Activated CD4-positive, alpha-beta T cell treated with anti-CD3 and anti-CD28 coated beads, Interleukin-2, amount 10 ng/mL, durations not matched to agents 7 days and 5 days (primary cell): ENCODE data around the gene TUBA1C. TPM values are rescaled to one million over a fixed set of nuclear protein-coding genes. Genes with fewer than 3 reads are reported as not detected.
A peak's percentile ranks its signal among the peaks of the same experiment; 100 is the strongest.
"Not testable (repeated sequence)": the region's sequence is repeated elsewhere in the genome, so short reads cannot be mapped to it uniquely, and the experiment has no call there.

Source experiments
- CTCF ChIA-PET: fragments of 350-600 bp; sonication (Branson Sonifier 250); formaldehyde crosslinking; loops from one replicate; lab custom pipeline; 2021; ENCODE audit warnings: antibody characterized with exemption; lab: Charles Lee
- POLR2A ChIA-PET: fragments of 350-600 bp; sonication (Branson Sonifier 250); formaldehyde crosslinking; loops from one replicate; lab custom pipeline; 2021; ENCODE audit warnings: antibody characterized with exemption; lab: Charles Lee
- DNase-seq: peaks from one replicate; pipeline ENCODE4 v3.0.0-alpha.2; 2020
- H3K27ac Mint-ChIP-seq: one replicate; pipeline ENCODE4 v1.8.0; 2021; ENCODE audit warnings: mild to moderate bottlenecking, moderate library complexity, mixed read lengths
- H3K27me3 Mint-ChIP-seq: one replicate; pipeline ENCODE4 v1.8.0; 2021; ENCODE audit warnings: mixed read lengths
- H3K36me3 Mint-ChIP-seq: one replicate; pipeline ENCODE4 v1.8.0; 2021; ENCODE audit warnings: low read depth, mixed read lengths
- H3K4me1 Mint-ChIP-seq: one replicate; pipeline ENCODE4 v1.8.0; 2021; ENCODE audit warnings: mixed read lengths
- H3K4me3 Mint-ChIP-seq: one replicate; pipeline ENCODE4 v1.8.0; 2021; ENCODE audit warnings: mild to moderate bottlenecking, moderate library complexity, mixed read lengths
- H3K9me3 Mint-ChIP-seq: one replicate; pipeline ENCODE4 v1.8.0; 2021; ENCODE audit warnings: mixed read lengths
- total RNA-seq, 2 experiments: library from RNA; stranded (reverse); gene quantifications; one replicate each; pipeline ENCODE4 v1.2.3, GENCODE V29; 2021

The TUBA1C gene
- total RNA-seq, 2 experiments from 2014 or later: 246 to 278 TPM

- Mint-ChIP-seq H3K9me3 (no peaks in the 10 kb centered on the region), H3K4me1 (no peaks in the 10 kb centered on the region), H3K27ac (no peak overlapping the region), H3K27me3 (peaks cover 5% of the 10 kb centered on the region), H3K36me3 (peaks cover 20% of the 10 kb centered on the region), H3K4me3 (no peak overlapping the region)
- no peak for DNase-seq
- ChIA-PET CTCF (interaction anchor here (0.9 to 1.8 kb wide), 4 partner anchors 16 to 258 kb away, joined by 3 read pairs; partner anchors contain the start of gene C1QL4), POLR2A (no interaction called here)
These were observed 12.6 kb downstream of the TUBA1C start for GRCh38 chr12:49277466-49277865.

DNA sequence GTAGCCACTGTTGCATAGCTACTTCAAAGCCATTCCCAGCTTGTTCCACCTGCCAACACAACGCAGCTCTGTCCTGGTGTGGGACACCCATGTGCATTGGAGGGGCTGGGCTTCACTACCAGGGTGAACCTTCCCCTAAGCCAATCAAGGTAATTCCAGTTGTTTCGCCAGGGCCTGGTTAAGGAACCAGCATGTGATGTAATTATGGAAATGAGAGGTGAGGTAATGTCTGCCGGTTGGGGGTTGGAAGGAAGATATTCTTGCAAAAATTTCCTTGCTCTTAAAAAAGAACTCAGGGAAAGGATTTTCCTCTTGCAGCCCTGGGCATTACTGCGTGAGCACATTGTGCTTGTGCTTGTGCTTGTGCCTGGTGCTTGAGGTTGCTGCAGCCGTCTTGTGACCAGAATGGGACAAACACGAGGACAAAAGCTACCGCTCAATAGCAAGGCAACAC, 14.9 kb downstream of the TUBA1C start:
- Mint-ChIP-seq H3K36me3 (peaks cover under 1% of the 10 kb centered on the region), H3K27ac (no peak overlapping the region), H3K4me3 (no peak overlapping the region), H3K4me1 (no peaks in the 10 kb centered on the region), H3K27me3 (peaks cover 8% of the 10 kb centered on the region), H3K9me3 (no peaks in the 10 kb centered on the region)
- ChIA-PET CTCF (interaction anchor here (0.8 to 1.1 kb wide), 3 partner anchors 11 to 169 kb away, joined by 3 to 6 read pairs (median 3); partner anchors contain the start of genes DNAJC22 and LMBR1L), POLR2A (no interaction called here)
- DNase-seq: no peak

DNA sequence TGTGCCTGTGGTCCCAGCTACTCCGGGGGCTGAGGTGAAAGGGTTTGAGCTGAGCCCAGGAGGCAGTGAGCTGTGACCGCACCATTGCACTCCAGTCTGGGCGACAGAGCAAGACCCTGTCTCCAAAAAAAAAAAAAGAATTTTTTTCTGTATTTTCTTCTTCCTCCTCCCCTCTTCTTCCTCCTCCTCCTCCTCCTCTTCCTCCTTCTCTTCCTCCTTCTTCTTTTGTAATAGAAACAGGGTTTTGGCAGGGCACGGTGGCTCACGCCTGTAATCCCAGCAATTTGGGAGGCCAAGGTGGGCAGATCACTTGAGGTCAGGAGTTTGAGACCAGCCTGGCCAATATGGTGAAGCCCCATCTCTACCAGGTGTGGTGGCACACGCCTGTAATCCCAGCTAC, 15.7 kb downstream of the TUBA1C start:
- not testable (repeated sequence) for H3K4me3 Mint-ChIP-seq, H3K27ac Mint-ChIP-seq, DNase-seq, H3K4me1 Mint-ChIP-seq, H3K36me3 Mint-ChIP-seq, H3K27me3 Mint-ChIP-seq, H3K9me3 Mint-ChIP-seq
- ChIA-PET POLR2A (interaction anchor here (0.7 kb wide), 1 partner anchor 51 kb away, joined by 4 read pairs; no protein-coding TSS in a partner anchor), CTCF (interaction anchor here (0.8 kb wide), 1 partner anchor 66 kb away, joined by 6 read pairs; the partner anchor contains the start of gene DNAJC22)

DNA sequence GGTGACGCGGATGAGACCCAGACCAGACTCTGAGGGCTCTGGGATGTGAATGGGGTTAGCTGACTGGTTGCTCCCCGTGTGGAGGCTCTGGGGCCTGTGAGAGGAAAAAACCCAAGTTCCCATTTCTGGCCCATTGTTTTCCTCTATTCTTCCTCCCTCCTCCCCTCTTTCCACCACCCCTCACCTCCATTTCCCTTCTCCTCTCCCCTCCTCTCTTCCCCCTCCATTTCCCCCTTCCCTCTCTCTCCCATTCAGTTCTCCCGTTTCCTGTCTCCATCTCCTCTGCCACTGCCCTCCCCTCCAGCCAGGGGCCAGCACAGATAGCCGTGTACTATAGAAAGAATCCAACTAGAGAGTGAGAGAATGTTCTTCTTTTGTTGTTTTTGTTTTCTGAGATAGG, 17.4 kb downstream of the TUBA1C start:
- H3K27me3 Mint-ChIP-seq: peaks cover 18% of the 10 kb centered on the region
- no peaks in the 10 kb centered on the region for H3K9me3 Mint-ChIP-seq
- ChIA-PET POLR2A (no interaction called here), CTCF (interaction anchor here (0.6 to 0.7 kb wide), 2 partner anchors 12 to 49 kb away, joined by 3 to 4 read pairs; no protein-coding TSS in a partner anchor)
- no peaks in the 10 kb centered on the region for H3K36me3 Mint-ChIP-seq
- H3K27ac Mint-ChIP-seq: no peak overlapping the region
- no peak overlapping the region for H3K4me3 Mint-ChIP-seq
- H3K4me1 Mint-ChIP-seq: no peaks in the 10 kb centered on the region
- no peak for DNase-seq

- H3K27me3 Mint-ChIP-seq: peaks cover 23% of the 10 kb centered on the region
- H3K9me3 Mint-ChIP-seq, H3K4me3 Mint-ChIP-seq, H3K4me1 Mint-ChIP-seq, H3K27ac Mint-ChIP-seq, POLR2A ChIA-PET, H3K36me3 Mint-ChIP-seq, DNase-seq: not testable (repeated sequence)
- CTCF ChIA-PET: interaction anchor here (0.6 kb wide), 1 partner anchor 13 kb away, joined by 4 read pairs; no protein-coding TSS in a partner anchor
These were observed 18.0 kb downstream of the TUBA1C start for GRCh38 chr12:49282740-49283375.

DNA sequence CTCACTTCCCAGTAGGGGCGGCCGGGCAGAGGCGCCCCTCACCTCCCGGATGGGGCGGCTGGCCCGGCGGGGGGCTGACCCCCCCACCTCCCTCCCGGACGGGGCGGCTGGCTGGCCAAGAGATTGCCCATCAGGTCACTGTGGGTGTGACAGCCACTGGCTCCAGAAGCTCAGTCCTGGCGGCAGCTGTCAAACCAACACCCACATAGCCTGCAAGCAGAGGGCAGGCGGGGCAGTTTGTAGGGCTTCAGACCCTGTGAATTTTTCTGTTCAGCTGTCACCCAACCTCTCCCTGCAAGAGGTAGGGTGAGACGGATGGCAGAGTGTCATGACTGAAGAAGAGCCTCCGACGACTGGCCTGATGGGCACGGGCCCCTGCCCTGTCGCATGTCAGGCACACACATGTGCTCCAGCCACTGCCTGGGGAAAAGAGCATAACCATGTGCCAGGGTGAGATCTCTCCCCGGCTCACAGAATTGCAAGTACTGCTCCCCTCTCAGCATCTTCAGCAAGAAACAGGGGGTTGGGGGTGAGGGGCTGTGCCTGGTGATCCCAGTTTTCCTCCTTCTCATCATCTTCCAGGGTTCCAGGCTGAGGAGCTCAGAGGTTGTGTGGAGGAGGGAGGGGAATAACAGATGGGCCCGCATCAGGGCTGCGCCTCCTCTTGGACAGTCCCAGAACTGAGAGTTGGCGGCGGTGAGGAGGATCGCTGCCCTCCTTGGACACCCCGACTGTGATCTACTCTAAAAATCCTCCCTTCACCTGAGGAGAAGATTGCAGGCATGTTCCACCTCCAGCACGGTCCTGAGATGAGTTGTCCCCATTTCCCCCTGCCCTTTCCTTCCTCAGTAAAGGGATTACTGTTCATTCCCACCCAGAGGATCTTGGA, 18.9 kb downstream of the TUBA1C start:
- Mint-ChIP-seq H3K9me3 (no peaks in the 10 kb centered on the region), H3K4me1 (peaks cover 3% of the 10 kb centered on the region), H3K27me3 (peaks cover 29% of the 10 kb centered on the region), H3K4me3 (no peak overlapping the region), H3K36me3 (no peaks in the 10 kb centered on the region), H3K27ac (no peak overlapping the region)
- CTCF ChIA-PET: interaction anchor here (0.9 to 3.0 kb wide), 4 partner anchors 12 to 59 kb away, joined by 3 to 10 read pairs (median 4); no protein-coding TSS in a partner anchor
- no peak for DNase-seq
- POLR2A ChIA-PET: interaction anchor here (0.6 kb wide), 1 partner anchor 12 kb away, joined by 3 read pairs; no protein-coding TSS in a partner anchor

- Mint-ChIP-seq H3K4me1 (peaks cover 3% of the 10 kb centered on the region), H3K27ac (no peak overlapping the region), H3K36me3 (no peaks in the 10 kb centered on the region), H3K9me3 (no peaks in the 10 kb centered on the region), H3K4me3 (no peak overlapping the region), H3K27me3 (peaks cover 33% of the 10 kb centered on the region)
- ChIA-PET CTCF (interaction anchor here (0.9 to 3.0 kb wide), 4 partner anchors 11 to 63 kb away, joined by 3 to 10 read pairs (median 4); no protein-coding TSS in a partner anchor), POLR2A (no interaction called here)
- no peak for DNase-seq
These were observed 19.8 kb downstream of the TUBA1C start for GRCh38 chr12:49284672-49285071.

GRCh38 chr12:49287876-49288275, 23.0 kb downstream of the TUBA1C start:
- DNase-seq: no peak
- CTCF ChIA-PET: interaction anchor here (0.9 to 3.9 kb wide), 6 partner anchors 9 to 293 kb away, joined by 3 to 19 read pairs (median 6); partner anchors contain the start of genes DNAJC22 and TROAP
- Mint-ChIP-seq H3K27me3 (peaks cover 28% of the 10 kb centered on the region), H3K27ac (no peak overlapping the region), H3K36me3 (no peaks in the 10 kb centered on the region), H3K9me3 (no peaks in the 10 kb centered on the region), H3K4me1 (peaks cover 3% of the 10 kb centered on the region), H3K4me3 (no peak overlapping the region)
- POLR2A ChIA-PET: no interaction called here

GRCh38 chr12:49288412-49288853, 23.6 kb downstream of the TUBA1C start:
- ChIA-PET POLR2A (no interaction called here), CTCF (interaction anchor here (0.5 to 3.9 kb wide), 13 partner anchors 9 to 293 kb away, joined by 3 to 19 read pairs (median 3); partner anchors contain the start of genes C1QL4, DNAJC22, SPATS2 and TROAP)
- H3K4me3 Mint-ChIP-seq: no peak overlapping the region
- no peak overlapping the region for H3K27ac Mint-ChIP-seq
- H3K27me3 Mint-ChIP-seq: peaks cover 31% of the 10 kb centered on the region
- no peaks in the 10 kb centered on the region for H3K36me3 Mint-ChIP-seq
- H3K9me3 Mint-ChIP-seq: no peaks in the 10 kb centered on the region
- peaks cover 3% of the 10 kb centered on the region for H3K4me1 Mint-ChIP-seq
- DNase-seq: peak; percentile 81

GRCh38 chr12:49288922-49289555, 24.2 kb downstream of the TUBA1C start:
- Mint-ChIP-seq H3K27me3 (peaks cover 36% of the 10 kb centered on the region), H3K9me3 (no peaks in the 10 kb centered on the region), H3K27ac (no peak overlapping the region), H3K4me3 (no peak overlapping the region), H3K4me1 (peaks cover 3% of the 10 kb centered on the region), H3K36me3 (no peaks in the 10 kb centered on the region)
- CTCF ChIA-PET: interaction anchor here (0.5 to 3.9 kb wide), 15 partner anchors 8 to 292 kb away, joined by 3 to 19 read pairs (median 3); partner anchors contain the start of genes C1QL4, DNAJC22, SPATS2 and TROAP
- no peak for DNase-seq
- POLR2A ChIA-PET: no interaction called here

GRCh38 chr12:49292729-49293055, 27.8 kb downstream of the TUBA1C start:
- Mint-ChIP-seq H3K27ac (no peak overlapping the region), H3K27me3 (peaks cover 52% of the 10 kb centered on the region), H3K4me3 (no peak overlapping the region)

More at GRCh38 chr12:49292729-49293055, 27.8 kb downstream of the TUBA1C start:
- DNase-seq: no peak
- peaks cover 20% of the 10 kb centered on the region for H3K4me1 Mint-ChIP-seq
- POLR2A ChIA-PET: interaction anchor here (0.6 kb wide), 1 partner anchor 17 kb away, joined by 3 read pairs; no protein-coding TSS in a partner anchor
- CTCF ChIA-PET: interaction anchor here (1.1 to 6.0 kb wide), 6 partner anchors 15 to 66 kb away, joined by 3 to 47 read pairs (median 4); partner anchors contain the start of genes DNAJC22 and TROAP
- H3K9me3 Mint-ChIP-seq: no peaks in the 10 kb centered on the region
- H3K36me3 Mint-ChIP-seq: no peaks in the 10 kb centered on the region
